Endothelial cell of umbilical vein (primary cell): ENCODE measurements around the gene EPB41L2. TPM values are rescaled to one million over a fixed set of nuclear protein-coding genes. Genes with fewer than 3 reads are reported as not detected.

Experiments
- BruUV-seq: library from RNA; stranded (reverse); fragments of 400-500 nt; replicated peaks from 2 replicates; lab custom pipeline; 2021; lab: Mats Ljungman, UMichigan
- CTCF ChIA-PET: fragments of 300-600, 350-600 bp; sonication (Branson Sonifier 250); formaldehyde crosslinking; loops from one replicate; lab custom pipeline; 2021; ENCODE audit warnings: antibody characterized with exemption, inconsistent platforms; lab: Charles Lee
- POLR2A ChIA-PET: fragments of 300-600, 350-600 bp; sonication (Branson Sonifier 250); formaldehyde crosslinking; loops from one replicate; lab custom pipeline; 2021; ENCODE audit warnings: antibody characterized with exemption, inconsistent platforms; lab: Charles Lee
- DNase-seq: peaks from one replicate; pipeline ENCODE4 v3.0.0-alpha.2; 2011; ENCODE audit warnings: low read depth, low spot score
- FAIRE-seq: peaks from 2 replicates; lab custom pipeline; 2011; peaks lifted over from hg19 to GRCh38; lab: Jason Lieb, UNC
- H2AFZ ChIP-seq: 2 replicates; pipeline ENCODE4 v1.6.0; 2012; ENCODE audit warnings: low read depth, low read length, control low read depth, inconsistent platforms
- H3K27ac ChIP-seq: 2 replicates; pipeline ENCODE4 v1.5.1; 2011; ENCODE audit warnings: low read depth, mild to moderate bottlenecking, control low read depth, low read length, moderate library complexity; ENCODE audit not compliant: insufficient read depth
- H3K27me3 ChIP-seq, 2 experiments: 2 replicates each; pipeline versions ENCODE4 v1.6.0 to v1.6.1; 2011; ENCODE audit warnings: low read length in 2 of 2, mixed read lengths in 1 of 2; ENCODE audit not compliant: control insufficient read depth in 2 of 2, insufficient read depth in 2 of 2
- H3K36me3 ChIP-seq, 2 experiments: 2 replicates in 1 of 2; 3 replicates in 1 of 2; pipeline ENCODE4 v1.5.1; 2011; ENCODE audit warnings: low read length in 2 of 2, mild to moderate bottlenecking in 1 of 2, moderate library complexity in 1 of 2; ENCODE audit not compliant: control insufficient read depth in 2 of 2, insufficient read depth in 2 of 2; ENCODE audit errors: extremely low read depth in 1 of 2
- H3K4me1 ChIP-seq: 3 replicates; pipeline ENCODE4 v1.5.1; 2011; ENCODE audit warnings: mild to moderate bottlenecking, low read length; ENCODE audit not compliant: control insufficient read depth, insufficient read depth; ENCODE audit errors: extremely low read depth
- H3K4me2 ChIP-seq: 2 replicates; pipeline ENCODE4 v1.6.1; 2011; ENCODE audit warnings: low read length, control low read depth, mixed read lengths; ENCODE audit not compliant: insufficient read depth
- H3K4me3 ChIP-seq, 3 experiments: fragments of 200-600 bp in 1 of 3; sonication (generic), shearing (Covaris generic) in 1 of 3; replicated peaks in 1 of 3; 2 replicates each; pipeline ENCODE4 v1.5.1; 2011 to 2016; ENCODE audit warnings: control low read depth in 3 of 3, low read length in 3 of 3, mild to moderate bottlenecking in 2 of 3, inconsistent platforms in 1 of 3, low read depth in 1 of 3, moderate library complexity in 1 of 3; ENCODE audit not compliant: insufficient read depth in 1 of 3
- H3K79me2 ChIP-seq: 2 replicates; pipeline ENCODE4 v1.6.0; 2012; ENCODE audit warnings: low read length, inconsistent platforms; ENCODE audit not compliant: control insufficient read depth, insufficient read depth
- H3K9ac ChIP-seq: replicated peaks from 2 replicates; pipeline ENCODE3; 2011; ENCODE audit warnings: low read length, control low read depth; ENCODE audit not compliant: insufficient read depth; ENCODE audit errors: extremely low read depth
- H3K9me1 ChIP-seq: replicated peaks from 3 replicates; pipeline ENCODE4 v1.6.0; 2011; ENCODE audit warnings: mild to moderate bottlenecking, low read length; ENCODE audit not compliant: control insufficient read depth, insufficient read depth; ENCODE audit errors: extremely low read depth
- H3K9me3 ChIP-seq: replicated peaks from 2 replicates; pipeline ENCODE4 v1.5.1; 2012; ENCODE audit warnings: low read length, inconsistent platforms; ENCODE audit not compliant: control insufficient read depth, insufficient read depth
- H4K20me1 ChIP-seq: replicated peaks from 2 replicates; pipeline ENCODE3; 2011; ENCODE audit warnings: mild to moderate bottlenecking, low read length; ENCODE audit not compliant: control insufficient read depth, insufficient read depth; ENCODE audit errors: extremely low read depth
- CTCF ChIP-seq, 2 donors: IDR thresholded peaks; 1 replicate in 1 of 2; 2 replicates in 1 of 2; pipeline ENCODE4 v1.5.1; 2011; ENCODE audit warnings: low read length in 2 of 2, mild to moderate bottlenecking in 2 of 2, moderate library complexity in 2 of 2, control low read depth in 1 of 2, inconsistent platforms in 1 of 2, low read depth in 1 of 2; ENCODE audit not compliant: insufficient read depth in 1 of 2; ENCODE audit errors: extremely low read depth in 1 of 2
- EZH2 ChIP-seq: IDR thresholded peaks from 2 replicates; pipeline ENCODE4 v1.6.1; 2012; ENCODE audit warnings: borderline replicate concordance, low read depth, mild to moderate bottlenecking, moderate library complexity, low read length, inconsistent platforms; ENCODE audit not compliant: severe bottlenecking
- FOS ChIP-seq: IDR thresholded peaks from 2 replicates; pipeline ENCODE4 v1.6.1; 2011; ENCODE audit warnings: mild to moderate bottlenecking, low read length, moderate library complexity, borderline replicate concordance; ENCODE audit not compliant: insufficient read depth
- GATA2 ChIP-seq: IDR thresholded peaks from 2 replicates; pipeline ENCODE4 v1.7.0; 2011; ENCODE audit warnings: low read depth, mild to moderate bottlenecking, moderate library complexity, mixed read lengths, low read length; ENCODE audit not compliant: insufficient read length, insufficient read depth
- JUN ChIP-seq: IDR thresholded peaks from 2 replicates; pipeline ENCODE4 v1.6.1; 2011; ENCODE audit warnings: borderline replicate concordance, low read depth; ENCODE audit not compliant: insufficient read length, insufficient read depth
- MAX ChIP-seq: IDR thresholded peaks from 2 replicates; pipeline ENCODE4 v1.6.1; 2011; ENCODE audit not compliant: insufficient read depth, insufficient read length
- MYC ChIP-seq: IDR thresholded peaks from one replicate; pipeline ENCODE4 v1.6.1; 2011; ENCODE audit warnings: mild to moderate bottlenecking, low read depth, low read length
- POLR2A ChIP-seq: IDR thresholded peaks from 2 replicates; pipeline ENCODE4 v1.6.1; 2012; ENCODE audit warnings: low read depth, mild to moderate bottlenecking, control low read depth, low read length
- POLR2AphosphoS5 ChIP-seq: IDR thresholded peaks from 2 replicates; pipeline ENCODE4 v1.6.1; 2012; ENCODE audit warnings: low read depth, mild to moderate bottlenecking, control low read depth, low read length, moderate library complexity; ENCODE audit not compliant: insufficient read depth
- dilution Hi-C: fragments of 300-500 bp; cut with MboI; formaldehyde crosslinking; loops from one replicate; pipeline ENCODE4 v1.15.0; 2019; ENCODE audit warnings: low sequenced_read_pairs; ENCODE audit not compliant: extremely low pct_ligation_motif_present
- intact Hi-C: fragments of 100-400 bp; cut with micrococcal nuclease; formaldehyde crosslinking; loops from one replicate; pipeline ENCODE4 v1.10.0; 2022
- polyA plus RNA-seq, 4 experiments: library from polyadenylated mRNA; depleted of rRNA in 3 of 4; stranded (reverse) in 3 of 4; unstranded in 1 of 4; fragments of >200 nt; gene quantifications; 2 replicates each; pipeline versions ENCODE4 v1.2.1 to v1.2.3, GENCODE V29; 2011 to 2012; ENCODE audit warnings: missing spikeins in 1 of 4
- total RNA-seq: library from RNA; stranded (reverse); gene quantifications from 2 replicates; pipeline ENCODE4 v1.2.3, GENCODE V29; 2021

EPB41L2 gene
- total and polyA plus RNA-seq, 2 donors (not counting 3 experiments of a cell fraction or from before 2014, with no cell fraction given) = 26.5 to 87.7 TPM

DNA sequence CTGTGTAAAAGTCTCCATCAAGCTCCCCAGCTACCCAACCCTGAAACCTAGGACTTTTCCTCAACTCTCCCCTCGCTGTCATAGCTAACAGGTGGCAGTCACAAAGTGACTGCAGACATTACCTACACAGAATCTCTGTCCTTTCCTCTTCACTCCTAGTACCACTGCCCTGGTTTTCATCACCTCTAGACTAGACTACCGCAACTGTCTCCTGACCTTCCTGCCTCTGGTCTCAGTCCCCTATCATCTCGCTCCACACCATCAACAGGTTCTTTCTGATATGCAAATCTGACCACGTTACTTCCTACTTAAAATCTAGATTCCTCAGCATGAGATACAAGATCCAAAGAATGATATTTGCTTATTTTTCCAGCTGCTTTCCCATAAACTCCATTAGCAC is 142.1 kb downstream of the EPB41L2 start:
- ChIA-PET POLR2A (no interaction called here), CTCF (no interaction called here)
- no peak for DNase-seq
- Histone ChIP-seq H2AFZ (no peak overlapping the region), H3K4me1 (no peaks in the 10 kb centered on the region), H3K4me2 (no peak overlapping the region), H3K9me3 (no peaks in the 10 kb centered on the region), H3K27me3 (no peaks in the 10 kb centered on the region), H3K4me3 (no peak overlapping the region), H4K20me1 (no peaks in the 10 kb centered on the region), H3K9me1 (no peaks in the 10 kb centered on the region), H3K79me2 (peaks cover 2% of the 10 kb centered on the region), H3K36me3 (no peaks in the 10 kb centered on the region), H3K9ac (no peak overlapping the region), H3K27ac (no peak overlapping the region)
- no TSS peak for BruUV-seq
- dilution Hi-C loops (no loop called here), intact Hi-C loops (no loop called here)
- FAIRE-seq = no peak
- TF ChIP-seq JUN (no peak), GATA2 (no peak), CTCF (IDR thresholded peaks at IDR 0.05; ENCODE audit: extremely low read depth in 1 of 2, insufficient read depth in 1 of 2, low read depth in 1 of 2, low read length in 2 of 2) (no peak), MAX (no peak), POLR2A (no peak), EZH2 (no peak), POLR2AphosphoS5 (no peak), MYC (no peak), FOS (no peak)
